ENCODE data around the gene ZNF827.

Gene ZNF827

GRCh38 chr4:145760961-145761929 is 177.4 kb downstream of the ZNF827 start:
- no peak for DNase-seq (ENCODE audit: low spot score)

DNA sequence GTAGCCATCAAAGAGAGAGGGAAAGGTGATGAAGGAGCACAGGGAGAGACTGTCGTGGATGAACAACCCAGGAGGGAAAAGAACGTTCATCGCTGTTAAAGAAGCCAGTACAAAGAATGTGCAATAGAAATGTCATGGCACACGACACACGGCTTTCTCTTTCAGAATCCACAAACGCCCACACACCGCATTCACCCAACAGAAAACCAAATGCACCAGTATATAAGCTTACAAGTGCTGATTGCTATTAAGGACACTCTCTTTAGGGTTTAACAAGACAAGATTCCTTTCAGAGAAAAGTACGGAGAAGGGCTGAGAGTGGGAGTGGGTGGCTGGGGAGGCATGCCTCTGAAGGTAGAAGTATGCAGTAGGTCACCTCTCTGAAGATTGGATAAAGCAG is 178.4 kb downstream of the ZNF827 start:
- DNase-seq (ENCODE audit: low spot score), result no peak

DNA sequence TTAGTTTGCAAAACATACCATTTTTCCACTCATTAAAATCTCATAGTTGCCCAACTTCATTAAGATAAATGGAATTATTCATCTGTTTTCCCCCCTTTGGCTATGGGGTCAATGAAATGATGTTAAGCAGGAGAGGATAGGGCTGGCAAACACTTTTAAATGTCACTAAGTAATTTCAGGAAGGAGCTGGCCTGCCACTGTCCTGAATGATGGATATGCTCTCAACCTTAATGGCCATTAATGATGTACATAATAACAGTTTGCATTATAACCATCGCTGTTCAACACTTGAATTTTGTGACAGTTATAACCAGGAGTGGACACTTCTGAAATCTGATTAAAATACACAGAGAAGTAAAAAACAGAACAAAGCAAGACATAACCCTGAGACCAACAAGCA is 181.4 kb downstream of the ZNF827 start:
- DNase-seq (ENCODE audit: low spot score), result no peak

GRCh38 chr4:145756244-145756643 is 182.4 kb downstream of the ZNF827 start:
- DNase-seq (ENCODE audit: low spot score), result peak; percentile 35

DNA sequence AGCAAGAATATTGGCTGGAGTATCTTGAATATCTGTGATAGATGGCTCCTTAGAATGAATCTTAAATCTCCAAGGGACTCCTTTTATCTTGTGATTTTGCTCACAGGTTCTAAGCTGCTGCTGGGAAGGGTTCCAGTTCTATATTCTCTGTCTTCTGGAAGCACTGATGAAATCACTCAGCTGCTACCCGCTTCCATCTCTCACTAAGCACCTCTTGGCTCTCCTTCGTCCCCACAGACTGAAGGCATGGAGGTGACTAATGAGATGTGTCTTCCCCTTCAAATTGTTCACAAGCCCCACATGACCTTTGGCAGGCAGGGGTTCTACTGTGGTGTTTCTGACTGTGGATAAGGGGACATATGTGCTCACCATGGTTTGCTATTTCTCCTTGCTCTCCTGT is 182.8 kb downstream of the ZNF827 start:
- no peak for DNase-seq (ENCODE audit: low spot score)

- DNase-seq (ENCODE audit: low spot score), result no peak
Measured at GRCh38 chr4:145743641-145744040, 195.0 kb downstream of the ZNF827 start.

DNA sequence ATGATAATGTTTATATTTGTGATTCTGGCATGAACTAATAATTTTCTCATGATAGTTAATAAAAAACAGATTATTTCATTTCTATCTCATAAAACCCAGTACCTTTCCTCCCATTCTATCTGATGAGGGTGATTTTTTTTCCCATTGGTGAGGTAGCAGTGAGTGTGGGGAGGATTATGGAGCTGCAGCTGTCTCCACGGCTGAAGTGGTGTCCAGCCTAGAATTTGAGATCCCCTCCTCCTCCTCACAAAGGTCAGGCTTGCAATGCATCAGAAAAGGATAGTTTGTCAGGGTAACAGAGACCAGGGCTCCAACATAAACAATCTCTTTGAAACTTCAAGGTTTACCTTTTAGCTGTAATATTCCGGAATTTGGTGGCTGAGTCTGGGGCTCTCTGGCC is 197.8 kb downstream of the ZNF827 start:
- no peak for DNase-seq (ENCODE audit: low spot score)

- no peak for DNase-seq (ENCODE audit: low spot score)
Measured at GRCh38 chr4:145739845-145740244, 198.8 kb downstream of the ZNF827 start.

- DNase-seq (ENCODE audit: low spot score), result no peak
Measured at GRCh38 chr4:145736241-145736831, 202.3 kb downstream of the ZNF827 start.

- DNase-seq (ENCODE audit: low spot score), result no peak
Measured at GRCh38 chr4:145735827-145736226, 202.8 kb downstream of the ZNF827 start.

DNA sequence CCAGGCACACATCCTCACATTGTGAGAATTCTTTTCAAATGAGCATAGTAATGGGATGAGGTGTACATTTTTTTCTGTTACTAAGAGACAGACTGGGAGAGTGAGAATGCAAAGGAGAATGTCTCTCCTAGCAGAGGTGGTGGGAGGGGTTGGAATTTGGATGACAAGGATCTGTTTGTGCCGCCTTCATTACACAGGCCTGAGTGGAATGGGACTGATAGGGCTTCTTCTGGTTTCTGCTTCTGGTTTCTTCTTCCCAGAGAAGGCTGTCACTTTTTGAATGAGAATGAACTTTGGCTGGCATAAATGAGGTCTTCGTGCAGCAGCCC is 203.3 kb downstream of the ZNF827 start:
- DNase-seq (ENCODE audit: low spot score), result no peak

DNA sequence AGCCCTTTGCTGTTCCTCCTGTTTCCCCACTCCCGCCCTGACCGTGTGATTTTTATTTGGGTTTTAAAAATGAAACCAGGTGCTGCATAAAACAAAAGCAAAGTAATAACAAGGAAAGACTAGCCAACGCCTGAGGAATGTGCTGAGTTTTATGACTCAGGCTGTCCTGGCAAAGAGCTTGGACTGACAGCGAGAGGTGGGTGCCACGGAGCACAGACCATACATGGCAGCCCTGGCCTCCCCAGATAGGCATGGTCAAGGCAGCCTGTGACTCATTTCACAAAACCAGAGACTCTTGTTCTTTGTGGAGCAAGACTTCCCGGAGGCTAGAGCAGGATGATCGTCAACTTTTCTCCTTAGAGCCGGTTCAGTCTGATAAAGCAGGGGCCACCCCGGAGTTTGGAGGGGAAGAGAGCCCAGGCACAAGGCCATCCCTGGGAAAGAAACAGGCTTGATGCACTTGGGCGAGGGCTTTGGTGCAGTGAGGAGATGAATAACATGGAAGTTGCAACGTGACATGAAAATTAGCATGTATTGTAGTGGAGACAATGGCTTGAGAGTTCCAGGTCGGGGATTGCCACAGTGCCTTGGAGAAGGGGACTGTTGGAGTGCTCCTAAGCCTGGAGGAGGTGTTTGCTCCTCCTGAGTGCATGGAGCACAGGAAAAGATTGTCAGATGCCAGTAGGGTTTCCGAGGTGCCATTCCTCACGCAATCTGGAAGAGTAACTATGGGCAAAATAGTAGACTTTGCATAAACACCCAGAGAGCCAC is 203.9 kb downstream of the ZNF827 start:
- DNase-seq (ENCODE audit: low spot score), result peak; percentile 62

DNA sequence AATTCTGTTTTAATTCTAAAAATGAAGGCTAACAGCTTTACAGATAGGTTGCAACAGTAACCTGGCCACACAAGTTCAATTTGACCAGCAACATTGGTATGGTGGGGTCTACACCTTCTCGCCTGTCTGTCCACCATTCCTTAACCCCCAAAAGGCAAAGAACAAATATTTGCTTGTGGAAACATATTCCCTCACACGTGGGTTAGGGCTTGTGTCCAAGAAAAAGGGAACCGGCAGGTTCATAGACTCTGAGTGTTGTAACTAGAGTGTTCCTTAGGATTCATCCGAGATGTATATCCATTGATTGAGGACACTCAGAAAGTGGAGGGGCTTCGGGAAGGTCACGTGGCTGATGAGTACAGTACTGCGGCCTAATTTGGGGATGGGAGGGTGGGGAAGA is 204.6 kb downstream of the ZNF827 start:
- DNase-seq (ENCODE audit: low spot score), result no peak

DNA sequence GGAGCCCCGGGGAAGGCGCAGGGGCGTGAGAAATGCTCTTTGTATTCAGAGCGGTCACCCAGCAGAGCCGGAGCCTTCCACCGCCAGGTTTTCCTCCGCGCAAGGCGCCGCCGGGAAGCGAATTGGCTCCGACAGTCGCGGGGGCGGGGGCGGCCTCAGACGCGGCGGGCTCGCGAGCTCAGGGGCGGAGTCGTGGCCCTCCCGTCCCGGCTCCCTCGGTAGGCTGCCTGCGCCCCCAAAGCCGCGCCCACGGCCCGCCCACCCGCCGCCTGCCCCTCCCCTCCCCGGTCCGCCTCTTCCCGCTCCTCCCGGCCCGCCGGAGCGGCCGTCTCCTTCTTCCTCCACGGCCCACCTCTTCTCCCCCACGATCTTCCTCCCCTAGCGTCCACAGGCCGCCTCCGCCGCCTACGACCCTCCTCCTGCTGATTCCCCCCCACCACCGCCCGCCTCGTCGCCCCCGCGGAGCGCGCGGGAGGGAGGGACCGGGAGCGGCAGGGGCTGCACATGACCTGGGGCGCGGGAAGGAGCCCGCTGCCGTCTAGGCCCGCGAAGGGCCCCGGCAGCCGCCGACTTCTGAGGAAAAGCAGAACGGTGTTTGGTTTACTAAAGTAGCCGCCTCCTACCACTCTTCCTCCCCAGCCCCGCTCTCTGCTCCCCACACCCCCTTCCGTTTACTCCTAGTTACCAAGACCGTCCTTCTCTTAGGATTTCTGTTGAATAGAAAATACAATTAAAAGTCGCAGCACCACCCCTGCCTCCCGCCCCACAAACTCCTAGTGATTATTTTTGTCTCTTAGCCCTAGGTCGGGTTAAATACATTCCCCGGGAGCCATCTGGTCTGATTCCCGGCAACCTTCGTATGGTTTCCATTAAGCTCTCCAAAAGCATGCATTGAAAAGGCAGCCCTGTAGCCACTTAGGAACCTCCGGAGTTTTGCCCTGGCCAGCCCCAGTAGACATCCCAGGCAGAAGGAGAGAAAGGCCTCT is 205.4 kb downstream of the ZNF827 start:
- DNase-seq (ENCODE audit: low spot score), result peak; percentile 86

DNA sequence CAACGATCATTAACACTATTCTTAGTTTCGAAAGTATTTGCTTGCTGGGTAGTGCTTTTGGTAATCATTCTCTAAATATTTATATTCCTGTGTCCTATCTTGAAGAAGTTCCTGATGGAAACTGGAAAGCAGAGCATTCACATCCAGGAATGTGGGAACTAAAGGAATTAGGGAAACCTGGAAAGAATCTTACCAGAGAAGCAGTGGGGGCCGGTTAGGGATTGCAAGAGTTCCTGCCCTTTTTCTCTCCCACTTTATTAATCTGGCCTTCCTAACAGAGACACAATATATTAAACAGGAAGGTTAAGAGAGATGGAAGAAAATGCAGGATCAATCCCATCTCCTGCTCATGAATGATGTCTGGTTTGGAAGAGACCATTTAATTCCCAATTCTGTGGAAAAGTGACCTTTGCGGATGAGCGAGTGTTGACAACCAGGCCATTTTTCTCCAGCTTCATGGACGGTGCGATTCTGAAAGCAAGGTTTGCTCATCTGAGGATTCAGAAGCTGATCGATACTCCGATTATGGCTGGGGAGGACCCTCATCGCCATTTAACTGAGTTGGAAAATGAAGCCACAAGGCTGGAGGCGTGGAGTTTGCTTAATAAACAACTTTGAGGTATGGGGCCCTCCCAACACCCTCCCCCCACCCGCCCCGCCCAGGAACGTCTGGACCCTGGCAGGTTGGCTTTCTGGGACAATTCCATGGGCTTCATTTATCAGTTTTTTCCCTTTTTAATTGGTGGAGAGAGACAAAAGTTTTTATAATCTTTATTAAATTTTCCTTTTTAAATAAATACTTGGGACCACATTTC is 206.4 kb downstream of the ZNF827 start:
- DNase-seq (ENCODE audit: low spot score), result no peak

- no peak for DNase-seq (ENCODE audit: low spot score)
Measured at GRCh38 chr4:145731028-145731427, 207.6 kb downstream of the ZNF827 start.

DNA sequence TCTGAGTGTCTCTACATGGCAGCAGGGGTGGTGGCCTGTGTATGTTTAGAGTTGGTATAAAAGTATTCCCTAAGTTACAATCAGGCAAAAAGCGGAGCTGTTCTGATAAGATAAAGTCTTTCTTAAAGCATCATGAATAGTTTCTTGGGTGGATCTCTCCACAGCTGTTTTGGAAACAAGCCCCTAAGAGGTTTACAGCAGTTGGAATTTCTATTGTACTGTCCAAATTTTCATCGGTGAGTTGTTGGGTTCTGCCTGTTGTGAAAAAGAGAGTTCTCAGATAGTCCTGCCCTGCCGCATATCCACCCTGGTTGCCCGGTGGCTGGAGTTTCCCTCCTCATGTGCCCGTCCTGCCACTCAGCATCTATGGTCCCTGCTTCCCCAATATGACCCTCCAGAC is 208.6 kb downstream of the ZNF827 start:
- DNase-seq (ENCODE audit: low spot score), result no peak

DNA sequence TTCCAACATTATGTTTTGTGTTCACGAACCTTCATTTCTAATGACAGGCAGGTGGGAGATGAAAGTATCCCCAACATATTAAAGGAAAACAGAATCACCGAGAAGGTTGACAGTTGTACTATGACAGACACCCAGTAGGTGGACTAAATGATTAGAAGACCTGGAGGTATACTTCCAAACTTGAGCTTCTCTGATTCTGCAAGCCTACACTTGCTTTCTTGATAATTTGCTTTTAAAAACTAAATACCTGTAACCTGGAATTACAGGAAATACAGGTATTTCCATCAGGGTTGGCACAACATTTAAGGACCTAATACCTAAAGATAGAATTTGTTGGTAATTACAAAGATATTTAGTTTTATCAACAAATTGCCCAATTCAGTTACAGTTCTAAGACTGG is 215.3 kb downstream of the ZNF827 start:
- DNase-seq (ENCODE audit: low spot score), result no peak

DNA sequence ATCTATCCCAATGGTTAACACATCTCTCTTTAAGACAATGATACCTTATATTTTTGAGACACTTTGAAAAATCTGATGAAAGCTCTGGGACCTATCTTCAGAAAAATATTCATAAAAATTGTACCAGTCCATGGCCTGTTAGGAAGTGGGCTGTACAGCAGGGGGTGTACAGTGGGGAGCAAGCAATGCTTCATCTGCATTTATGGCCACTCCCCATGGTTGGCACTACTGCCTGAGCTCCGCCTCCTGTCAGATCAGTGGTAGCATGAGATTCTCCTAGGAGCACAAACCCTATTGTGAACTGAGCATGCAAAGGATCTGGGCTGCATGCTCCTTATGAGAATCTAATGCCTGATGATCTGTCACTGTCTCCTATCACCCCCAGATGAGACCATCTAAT is 216.1 kb downstream of the ZNF827 start:
- no peak for DNase-seq (ENCODE audit: low spot score)

DNA sequence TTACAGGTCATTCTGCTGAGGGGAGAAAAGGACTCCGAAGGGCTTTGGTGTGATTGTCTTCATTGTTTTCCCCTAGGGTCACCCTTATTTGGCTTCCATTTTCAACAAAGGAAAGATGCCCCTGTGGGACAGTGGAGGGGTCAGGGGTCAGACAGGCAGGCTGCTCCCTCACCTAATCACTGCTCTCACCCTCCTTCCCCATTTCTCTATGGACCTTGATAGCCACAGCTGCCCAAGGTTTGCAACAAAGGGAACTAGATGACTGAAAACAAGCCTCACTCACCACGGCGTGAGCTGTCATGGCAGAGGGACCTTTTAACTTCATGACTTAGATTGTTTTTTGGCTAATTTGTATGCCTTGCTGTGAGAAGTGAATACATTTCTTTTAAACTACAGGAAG is 218.0 kb downstream of the ZNF827 start:
- DNase-seq (ENCODE audit: low spot score), result no peak
